ENCODE results near the gene OR6P1. TPM values are rescaled to one million over a fixed set of nuclear protein-coding genes. Genes with fewer than 3 reads are reported as not detected.

Gene OR6P1, protein sequence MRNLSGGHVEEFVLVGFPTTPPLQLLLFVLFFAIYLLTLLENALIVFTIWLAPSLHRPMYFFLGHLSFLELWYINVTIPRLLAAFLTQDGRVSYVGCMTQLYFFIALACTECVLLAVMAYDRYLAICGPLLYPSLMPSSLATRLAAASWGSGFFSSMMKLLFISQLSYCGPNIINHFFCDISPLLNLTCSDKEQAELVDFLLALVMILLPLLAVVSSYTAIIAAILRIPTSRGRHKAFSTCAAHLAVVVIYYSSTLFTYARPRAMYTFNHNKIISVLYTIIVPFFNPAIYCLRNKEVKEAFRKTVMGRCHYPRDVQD
- total RNA-seq (not detected), polyA plus RNA-seq (not detected)

DNA sequence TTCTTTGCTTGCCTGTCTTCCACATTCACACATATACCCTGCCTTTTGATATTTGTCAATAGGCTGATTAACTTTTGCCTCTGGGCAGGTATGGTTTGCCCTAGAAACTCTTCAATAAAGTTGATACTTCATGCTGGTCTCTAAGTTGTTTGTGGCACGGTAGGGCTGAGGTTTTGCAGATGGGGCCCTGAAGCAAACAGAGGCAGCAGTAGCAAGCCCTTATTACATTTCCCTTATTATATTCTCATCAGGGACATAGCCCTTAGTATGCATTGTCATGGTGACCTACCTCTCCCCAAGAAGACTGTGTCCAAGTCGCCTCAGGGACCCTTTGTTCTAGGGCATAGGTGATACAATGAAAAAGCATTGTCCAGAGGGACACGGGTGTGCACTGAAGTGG lies at the start of gene OR6P1:
Gene OR6P1, minus strand, starts transcription at position 101 of the 400 bp plus-strand sequence. CDS start 6,976 bp downstream, outside the sequence.
- peaks cover 0 to 5% (median 0%) of the 10 kb centered on the region in 8 donors for H3K9me3 Mint-ChIP-seq
- H3K36me3 Mint-ChIP-seq = no peaks in the 10 kb centered on the region

DNA sequence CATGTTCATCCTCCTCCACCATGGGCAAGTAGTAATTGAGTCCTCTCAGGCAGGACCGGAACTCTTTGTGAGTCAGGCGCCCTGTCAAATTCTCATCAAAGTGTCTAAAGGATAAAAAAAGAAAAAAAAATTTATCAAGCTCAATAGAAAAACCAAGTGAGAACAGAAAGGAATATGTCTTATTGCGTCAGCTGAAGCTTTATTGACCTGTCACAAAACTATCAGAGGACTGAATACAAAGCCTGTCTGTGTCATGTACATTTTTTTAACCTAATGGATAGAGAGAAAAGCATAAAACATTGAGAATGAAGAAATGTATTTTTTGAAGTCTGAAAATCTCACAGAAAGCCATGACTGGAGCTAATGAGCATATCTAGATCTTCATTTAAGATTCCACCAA lies 43.4 kb upstream of the OR6P1 start:
- Histone ChIP-seq H3K4me1 (ENCODE audit: insufficient read depth, low read length) (no peaks in the 10 kb centered on the region), H3K9me3 (ENCODE audit: control insufficient read depth in 1 of 2, low read length in 2 of 2) (no peaks in the 10 kb centered on the region), H3K27ac (ENCODE audit: low read depth, low read length) (no peak overlapping the region), H3K27me3 (ENCODE audit: insufficient read depth, low read length) (no peaks in the 10 kb centered on the region), H3K36me3 (ENCODE audit: insufficient read depth, low read length) (no peaks in the 10 kb centered on the region), H3K4me3 (ENCODE audit: low read length in 2 of 2) (no peak overlapping the region)
- Mint-ChIP-seq H3K4me3 (no peak overlapping the region), H3K27me3 (peaks cover 6 to 18% of the 10 kb centered on the region in 2 donors), H3K27ac (no peak overlapping the region), H3K9me3 (no peaks in the 10 kb centered on the region), H3K4me1 (peaks cover 0 to 9% (median 4%) of the 10 kb centered on the region in 4 donors), H3K36me3 (no peaks in the 10 kb centered on the region)
- ChIA-PET CTCF (ENCODE audit: partially characterized antibody) (no interaction called here), POLR2A (ENCODE audit: partially characterized antibody) (no interaction called here)
- DNase-seq = no peak
- intact Hi-C loops (cut with micrococcal nuclease) = no loop called here

More for the DNA sequence above, at the start of gene OR6P1:
- ChIA-PET CTCF (ENCODE audit: partially characterized antibody) (no interaction called here), POLR2A (ENCODE audit: partially characterized antibody) (no interaction called here)
- no peaks in the 10 kb centered on the region for H3K4me1 ChIP-seq (ENCODE audit: insufficient read depth, low read length)
- no peak within 1 kb of the TSS for H3K4me3 ChIP-seq (ENCODE audit: low read length in 2 of 2)
- Mint-ChIP-seq H3K27ac (no peak within 1 kb of the TSS), H3K4me1 (no peaks in the 10 kb centered on the region), H3K27me3 (peaks cover 15 to 23% of the 10 kb centered on the region in 2 donors), H3K4me3 (no peak within 1 kb of the TSS)
- no peak for DNase-seq
- intact Hi-C loops (cut with micrococcal nuclease) = no loop called here
- H3K36me3 ChIP-seq (ENCODE audit: insufficient read depth, low read length) = no peaks in the 10 kb centered on the region
- no peaks in the 10 kb centered on the region for H3K9me3 ChIP-seq (ENCODE audit: control insufficient read depth in 1 of 2, low read length in 2 of 2)
- no peaks in the 10 kb centered on the region for H3K27me3 ChIP-seq (ENCODE audit: insufficient read depth, low read length)
- no peak within 1 kb of the TSS for H3K27ac ChIP-seq (ENCODE audit: low read depth, low read length)

DNA sequence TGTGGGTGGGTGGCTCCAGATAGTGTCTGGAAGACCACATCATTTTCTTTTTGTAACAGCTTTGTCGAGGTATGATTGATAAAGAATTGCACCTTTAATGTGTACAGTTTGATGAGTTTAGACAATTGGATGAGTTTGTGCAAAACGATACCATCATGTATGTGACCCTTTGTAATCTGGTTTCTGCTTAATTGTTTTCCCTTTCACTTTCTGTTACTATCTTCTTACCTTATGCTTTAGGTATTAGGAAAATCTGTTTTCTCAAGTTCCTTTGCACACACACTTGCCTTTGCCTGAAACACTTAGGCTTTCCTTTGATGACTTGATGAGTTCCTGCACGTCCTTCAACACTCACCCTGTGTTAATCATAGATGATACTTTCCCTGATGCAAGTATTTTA lies 41.5 kb upstream of the OR6P1 start:
- no peaks in the 10 kb centered on the region for H3K4me1 ChIP-seq (ENCODE audit: insufficient read depth, low read length)
- no peak for DNase-seq
- H3K27me3 Mint-ChIP-seq = peaks cover 6 to 9% of the 10 kb centered on the region in 2 donors
- H3K27ac ChIP-seq (ENCODE audit: low read depth, low read length) = no peak overlapping the region
- no peaks in the 10 kb centered on the region for H3K27me3 ChIP-seq (ENCODE audit: insufficient read depth, low read length)
- H3K9me3 Mint-ChIP-seq = no peaks in the 10 kb centered on the region
- H3K9me3 ChIP-seq (ENCODE audit: control insufficient read depth in 1 of 2, low read length in 2 of 2) = no peaks in the 10 kb centered on the region
- ChIA-PET POLR2A (ENCODE audit: partially characterized antibody) (no interaction called here), CTCF (ENCODE audit: partially characterized antibody) (no interaction called here)
- intact Hi-C loops (cut with micrococcal nuclease) = no loop called here
- no peaks in the 10 kb centered on the region for H3K36me3 ChIP-seq (ENCODE audit: insufficient read depth, low read length)
- no peak overlapping the region for H3K27ac Mint-ChIP-seq
- no peak overlapping the region for H3K4me3 ChIP-seq (ENCODE audit: low read length in 2 of 2)
- H3K36me3 Mint-ChIP-seq = no peaks in the 10 kb centered on the region
- H3K4me1 Mint-ChIP-seq = peaks cover 0 to 9% (median 4%) of the 10 kb centered on the region in 4 donors
- H3K4me3 Mint-ChIP-seq = no peak overlapping the region

DNA sequence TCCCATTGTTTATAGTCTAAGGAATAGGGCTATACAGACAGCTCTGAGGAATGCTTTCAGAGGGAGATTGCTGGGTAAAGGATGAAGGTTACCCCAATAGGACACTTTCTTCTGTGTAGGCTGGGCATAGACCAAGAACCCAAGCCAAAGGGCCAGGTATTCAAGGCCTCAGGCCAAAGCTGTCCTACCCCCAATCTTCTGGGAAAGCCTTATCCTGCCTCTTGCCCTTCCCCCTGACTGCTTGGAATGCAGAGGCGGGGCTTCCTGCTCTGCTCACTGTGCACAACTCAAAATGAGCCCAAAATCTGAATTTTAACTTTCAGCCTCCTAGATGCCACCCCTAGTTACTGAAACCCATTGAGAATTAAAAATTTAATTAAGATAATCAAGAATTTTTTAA lies 36.9 kb upstream of the OR6P1 start:
- DNase-seq = no peak
- Mint-ChIP-seq H3K27ac (no peak overlapping the region), H3K36me3 (no peaks in the 10 kb centered on the region), H3K4me3 (no peak overlapping the region), H3K9me3 (no peaks in the 10 kb centered on the region), H3K27me3 (peaks cover 2 to 5% of the 10 kb centered on the region in 2 donors), H3K4me1 (peaks cover 0 to 7% (median 4%) of the 10 kb centered on the region in 4 donors)
- Histone ChIP-seq H3K4me1 (ENCODE audit: insufficient read depth, low read length) (no peaks in the 10 kb centered on the region), H3K36me3 (ENCODE audit: insufficient read depth, low read length) (no peaks in the 10 kb centered on the region), H3K27me3 (ENCODE audit: insufficient read depth, low read length) (no peaks in the 10 kb centered on the region), H3K4me3 (ENCODE audit: low read length in 2 of 2) (no peak overlapping the region), H3K9me3 (ENCODE audit: control insufficient read depth in 1 of 2, low read length in 2 of 2) (no peaks in the 10 kb centered on the region), H3K27ac (ENCODE audit: low read depth, low read length) (no peak overlapping the region)
- CTCF ChIA-PET (ENCODE audit: partially characterized antibody) = interaction anchor here (1.1 kb wide), 1 partner anchor 9 kb away, joined by 3 read pairs; no protein-coding TSS in a partner anchor
- intact Hi-C loops (cut with micrococcal nuclease) = no loop called here
- POLR2A ChIA-PET (ENCODE audit: partially characterized antibody) = interaction anchor here (0.6 kb wide), 1 partner anchor 79 kb away, joined by 3 read pairs; no protein-coding TSS in a partner anchor

DNA sequence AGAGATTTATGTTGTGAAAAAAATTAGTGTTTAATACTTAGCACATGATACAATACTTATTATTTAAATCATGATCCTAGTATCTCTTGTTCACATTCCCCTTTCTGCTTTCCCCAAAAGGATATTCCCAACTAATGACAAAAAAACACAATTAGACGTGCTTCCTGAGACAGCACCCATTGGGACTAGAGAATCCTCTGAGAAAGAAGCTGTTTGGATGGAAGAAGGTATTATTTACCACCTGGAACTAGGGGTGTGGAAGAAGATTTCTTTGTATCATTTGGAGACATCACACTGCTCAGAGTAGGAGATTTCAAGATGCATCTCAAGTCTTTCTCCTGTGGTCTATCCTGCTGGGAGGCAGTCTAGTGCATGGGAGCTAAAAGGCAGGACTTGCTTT lies 34.6 kb upstream of the OR6P1 start, which contains the start of gene OR10Z1:
Gene OR10Z1, plus strand, starts transcription at position 301 of the 400 bp plus-strand sequence. CDS start 1,171 bp downstream, outside the sequence.
- POLR2A ChIA-PET (ENCODE audit: partially characterized antibody) = no interaction called here
- Histone ChIP-seq H3K4me1 (ENCODE audit: insufficient read depth, low read length) (no peaks in the 10 kb centered on the region), H3K27me3 (ENCODE audit: insufficient read depth, low read length) (no peaks in the 10 kb centered on the region), H3K36me3 (ENCODE audit: insufficient read depth, low read length) (no peaks in the 10 kb centered on the region), H3K4me3 (ENCODE audit: low read length in 2 of 2) (no peak within 1 kb of the TSS), H3K27ac (ENCODE audit: low read depth, low read length) (no peak within 1 kb of the TSS), H3K9me3 (ENCODE audit: control insufficient read depth in 1 of 2, low read length in 2 of 2) (no peaks in the 10 kb centered on the region)
- no peak for DNase-seq
- no peak within 1 kb of the TSS for H3K27ac Mint-ChIP-seq
- H3K27me3 Mint-ChIP-seq = peaks cover 2 to 6% of the 10 kb centered on the region in 2 donors
- intact Hi-C loops (cut with micrococcal nuclease) = no loop called here
- H3K9me3 Mint-ChIP-seq = peaks cover 0 to 5% (median under 1%) of the 10 kb centered on the region in 8 donors
- CTCF ChIA-PET (ENCODE audit: partially characterized antibody) = no interaction called here
- no peaks in the 10 kb centered on the region for H3K36me3 Mint-ChIP-seq
- no peaks in the 10 kb centered on the region for H3K4me1 Mint-ChIP-seq
- no peak within 1 kb of the TSS for H3K4me3 Mint-ChIP-seq

DNA sequence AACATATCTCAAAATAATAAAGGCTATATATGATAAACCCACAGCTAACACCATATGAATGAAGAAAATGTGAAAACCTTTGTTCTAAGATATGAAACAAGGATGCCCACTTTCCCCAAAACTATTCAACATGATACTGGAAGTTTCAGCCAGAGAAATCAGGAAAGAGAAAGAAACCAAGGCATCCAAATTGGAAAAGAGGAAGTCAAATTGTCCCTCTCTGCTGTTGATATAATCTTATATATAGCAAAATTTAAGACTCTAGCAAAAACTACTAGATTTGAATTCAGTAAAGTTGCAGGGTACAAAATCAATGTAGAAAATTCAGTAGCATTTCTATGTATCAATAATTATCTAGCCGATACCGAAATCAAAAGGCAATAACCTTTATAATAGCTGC lies 30.4 kb upstream of the OR6P1 start:
- CTCF ChIA-PET (ENCODE audit: partially characterized antibody) = no interaction called here
- Mint-ChIP-seq H3K27me3 (peaks cover 1 to 5% of the 10 kb centered on the region in 2 donors), H3K4me3 (no peak overlapping the region), H3K4me1 (no peaks in the 10 kb centered on the region), H3K9me3 (peaks cover 2 to 44% (median 28%) of the 10 kb centered on the region in 8 donors), H3K36me3 (peaks cover 0 to 4% of the 10 kb centered on the region in 2 donors), H3K27ac (no peak overlapping the region)
- Histone ChIP-seq H3K27ac (ENCODE audit: low read depth, low read length) (no peak overlapping the region), H3K9me3 (ENCODE audit: control insufficient read depth in 1 of 2, low read length in 2 of 2) (peaks cover 0 to 9% of the 10 kb centered on the region in 2 donors), H3K36me3 (ENCODE audit: insufficient read depth, low read length) (no peaks in the 10 kb centered on the region), H3K4me3 (ENCODE audit: low read length in 2 of 2) (no peak overlapping the region), H3K4me1 (ENCODE audit: insufficient read depth, low read length) (no peaks in the 10 kb centered on the region), H3K27me3 (ENCODE audit: insufficient read depth, low read length) (no peaks in the 10 kb centered on the region)
- DNase-seq = no peak
- POLR2A ChIA-PET (ENCODE audit: partially characterized antibody) = interaction anchor here (0.5 kb wide), 1 partner anchor 210 kb away, joined by 4 read pairs; no protein-coding TSS in a partner anchor
- intact Hi-C loops (cut with micrococcal nuclease) = no loop called here

DNA sequence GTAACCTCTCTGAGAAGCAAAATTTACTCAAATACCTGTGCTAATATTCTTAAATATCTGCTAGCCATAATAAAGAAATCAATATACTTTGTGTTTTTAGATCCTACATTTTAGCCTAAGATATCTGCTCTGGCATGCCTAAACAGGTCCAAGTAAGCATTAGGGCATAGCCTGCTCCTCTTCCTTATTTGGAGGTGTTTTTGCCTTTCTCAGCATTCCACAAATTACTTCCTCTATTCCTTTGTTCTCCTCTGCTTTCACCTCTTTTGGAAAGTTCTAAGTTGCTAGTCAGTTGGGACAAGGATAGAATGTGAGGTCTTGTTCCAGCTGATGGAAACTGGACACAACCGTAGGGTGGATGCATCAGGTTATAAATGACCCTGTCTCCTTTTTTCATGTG lies 16.6 kb upstream of the OR6P1 start:
- Mint-ChIP-seq H3K27ac (no peak overlapping the region), H3K27me3 (peaks cover 11 to 14% of the 10 kb centered on the region in 2 donors), H3K4me3 (no peak overlapping the region), H3K9me3 (peaks cover 0 to 23% (median 7%) of the 10 kb centered on the region in 8 donors), H3K36me3 (no peaks in the 10 kb centered on the region), H3K4me1 (no peaks in the 10 kb centered on the region)
- ChIA-PET CTCF (ENCODE audit: partially characterized antibody) (no interaction called here), POLR2A (ENCODE audit: partially characterized antibody) (no interaction called here)
- no peaks in the 10 kb centered on the region for H3K27me3 ChIP-seq (ENCODE audit: insufficient read depth, low read length)
- no peak overlapping the region for H3K4me3 ChIP-seq (ENCODE audit: low read length in 2 of 2)
- DNase-seq = no peak
- intact Hi-C loops (cut with micrococcal nuclease) = no loop called here
- H3K4me1 ChIP-seq (ENCODE audit: insufficient read depth, low read length) = no peaks in the 10 kb centered on the region
- H3K27ac ChIP-seq (ENCODE audit: low read depth, low read length) = no peak overlapping the region
- peaks cover 0 to 5% of the 10 kb centered on the region in 2 donors for H3K9me3 ChIP-seq (ENCODE audit: control insufficient read depth in 1 of 2, low read length in 2 of 2)
- no peaks in the 10 kb centered on the region for H3K36me3 ChIP-seq (ENCODE audit: insufficient read depth, low read length)
